ENCODE measurements around the gene NRCAM.

NRCAM gene

DNA sequence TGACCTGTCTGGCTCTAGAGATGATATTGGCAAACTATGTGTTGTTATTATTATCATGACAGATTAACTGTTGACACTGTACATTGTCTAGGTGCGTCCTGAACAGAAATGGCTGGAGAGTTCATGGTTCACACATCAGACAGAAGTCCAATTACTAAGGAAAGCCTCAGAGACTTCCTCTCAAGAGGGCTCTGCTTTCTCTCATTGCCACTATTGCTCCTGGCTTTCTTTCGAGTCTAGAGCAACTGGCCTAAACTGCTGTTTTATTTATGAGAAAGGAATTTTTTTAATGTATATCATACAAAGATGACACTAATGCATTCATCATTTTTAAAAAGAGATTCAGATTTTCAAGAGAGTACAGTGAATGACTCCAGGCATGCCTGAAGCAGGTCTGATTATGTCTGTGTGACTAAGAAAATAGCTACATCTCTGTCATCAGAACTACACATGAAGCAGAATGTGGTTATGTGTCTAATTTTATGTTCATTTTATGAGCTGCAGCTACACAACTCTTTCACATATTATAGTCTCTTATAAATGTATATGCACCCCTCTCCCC, 30.4 kb downstream of the NRCAM start:
- DNase-seq (ENCODE audit: low read depth, low spot score): no peak

DNA sequence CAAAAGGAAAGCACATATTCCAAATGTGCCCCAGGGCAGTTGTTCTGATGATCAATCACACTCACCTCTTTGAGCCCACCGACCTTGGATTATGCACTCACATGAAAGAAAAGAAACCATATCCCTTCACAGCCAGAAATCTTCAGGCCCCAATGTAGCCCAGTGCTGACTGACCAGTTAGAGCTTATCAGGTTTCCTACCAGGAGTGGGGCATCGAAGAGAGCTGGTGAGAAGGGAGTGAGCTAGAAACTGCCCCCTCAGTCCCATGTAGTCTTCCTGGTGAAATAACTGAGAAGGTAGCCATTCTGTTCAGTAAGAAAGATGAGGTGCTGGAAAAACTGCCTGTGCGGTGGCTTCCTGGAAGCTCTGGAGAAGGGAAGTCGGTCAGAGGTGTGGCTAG, 32.2 kb downstream of the NRCAM start:
- no peak for DNase-seq (ENCODE audit: low read depth, low spot score)

DNA sequence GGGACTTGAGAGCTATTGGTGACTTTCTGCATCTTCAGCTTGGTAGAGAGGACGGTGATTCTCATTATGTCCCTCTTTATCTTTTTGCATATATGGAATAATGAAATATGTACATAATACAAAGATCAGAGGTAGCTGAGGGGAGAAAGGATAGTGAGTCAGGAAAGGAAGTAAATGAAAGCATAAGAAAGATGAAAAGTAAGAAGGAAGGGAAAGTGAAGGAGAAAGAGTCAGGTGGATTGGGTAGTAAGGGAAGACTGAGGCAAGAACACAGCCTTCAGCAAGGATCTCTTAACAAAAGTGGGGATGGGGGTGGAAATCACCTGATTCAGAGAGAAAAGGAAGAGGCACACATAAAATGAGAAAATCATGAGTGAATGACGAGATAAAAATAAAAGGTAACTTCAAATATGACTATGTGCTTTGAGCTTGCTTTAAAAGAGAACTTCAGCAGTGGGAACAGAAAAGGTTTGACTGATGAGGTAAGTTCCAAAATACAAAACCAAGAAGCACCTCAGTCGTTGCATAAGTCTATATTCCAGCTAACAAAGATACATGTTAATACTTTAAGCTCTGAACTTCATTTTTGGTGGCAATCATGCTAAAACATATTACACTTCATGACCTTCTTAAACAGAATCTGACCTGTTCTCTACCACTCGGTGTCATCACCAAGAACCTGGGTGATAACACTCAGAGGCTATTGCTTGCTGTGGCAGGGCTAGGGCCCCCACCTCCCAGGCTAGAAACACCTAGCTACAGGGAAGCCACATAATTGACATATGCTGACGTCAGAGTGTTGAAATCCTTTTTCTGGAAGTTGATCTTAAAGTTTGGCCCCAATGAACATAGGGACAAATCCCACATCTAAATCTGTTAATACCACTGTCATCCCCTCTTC, 32.9 kb downstream of the NRCAM start:
- DNase-seq (ENCODE audit: low read depth, low spot score): no peak

DNA sequence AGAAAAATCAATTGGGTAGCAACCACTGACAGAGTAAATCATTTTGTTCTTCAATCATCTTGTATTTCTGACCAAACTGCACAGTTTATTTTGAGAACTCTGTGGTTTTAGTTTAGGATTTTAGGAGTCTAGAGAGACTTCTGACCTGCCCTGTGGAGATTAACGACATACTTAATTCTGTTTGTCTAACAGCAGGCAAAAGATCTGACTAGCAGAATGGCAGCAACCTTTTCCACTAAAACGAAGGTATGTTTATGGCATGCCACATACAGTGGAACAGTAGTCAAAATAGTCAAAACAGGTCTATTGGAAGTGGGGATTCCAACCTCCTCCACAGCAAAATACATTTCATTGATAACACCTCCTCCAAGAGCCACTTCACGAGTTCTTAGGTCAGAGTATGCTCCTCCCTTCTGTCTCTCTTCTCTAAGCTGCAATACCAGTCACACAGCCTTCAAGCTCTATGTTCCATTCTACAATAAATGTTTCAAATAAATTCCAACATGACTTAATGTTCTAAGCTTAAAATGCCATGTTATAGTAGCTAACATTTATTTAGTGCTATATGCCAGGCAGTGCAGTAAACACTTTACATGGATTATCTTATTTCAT, 34.4 kb downstream of the NRCAM start:
- DNase-seq (ENCODE audit: low read depth, low spot score): no peak

DNA sequence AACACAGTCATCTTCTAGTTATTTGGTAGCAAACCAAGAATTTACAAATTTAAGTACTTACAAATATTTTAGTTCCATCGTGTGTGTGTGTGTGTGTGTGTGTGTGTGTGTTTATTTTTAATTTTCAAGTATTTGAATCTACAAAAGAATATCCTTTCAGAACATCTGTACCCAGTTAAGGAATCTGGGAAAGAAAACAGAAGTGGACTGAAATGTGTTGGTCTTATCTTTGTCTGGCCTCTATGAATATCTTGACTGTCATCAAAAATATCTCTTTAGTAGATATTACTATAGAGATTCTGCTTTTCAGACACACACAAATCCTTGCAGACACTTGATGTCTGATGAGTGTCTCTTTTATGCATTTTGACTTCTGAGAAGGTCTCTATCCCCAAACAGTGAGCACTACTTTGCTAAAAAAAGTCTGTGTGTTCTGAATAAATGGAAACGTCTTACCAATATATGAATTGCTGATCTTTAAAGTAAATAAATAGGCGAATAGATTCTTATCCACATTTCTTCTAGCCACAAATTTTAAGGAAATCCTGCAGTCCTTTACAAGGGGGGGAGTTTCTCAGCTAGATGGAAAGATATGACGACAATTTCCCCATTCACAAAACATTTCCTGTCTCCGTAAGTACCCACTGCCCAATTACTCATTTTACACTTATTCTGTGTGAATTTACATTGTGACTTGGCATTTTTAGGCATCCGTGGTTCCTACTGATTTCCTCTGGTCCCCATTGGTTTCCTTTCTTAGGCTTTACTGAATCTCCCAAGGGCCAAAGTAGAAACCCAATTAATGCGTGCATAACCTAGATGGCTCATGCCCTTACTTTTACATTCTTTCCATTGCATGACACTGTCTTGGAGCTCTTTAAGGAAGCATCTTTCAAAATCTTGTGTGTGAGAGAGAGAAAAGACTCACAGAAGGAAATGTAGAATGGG, 36.0 kb downstream of the NRCAM start:
- DNase-seq (ENCODE audit: low read depth, low spot score): peak; percentile 56

DNA sequence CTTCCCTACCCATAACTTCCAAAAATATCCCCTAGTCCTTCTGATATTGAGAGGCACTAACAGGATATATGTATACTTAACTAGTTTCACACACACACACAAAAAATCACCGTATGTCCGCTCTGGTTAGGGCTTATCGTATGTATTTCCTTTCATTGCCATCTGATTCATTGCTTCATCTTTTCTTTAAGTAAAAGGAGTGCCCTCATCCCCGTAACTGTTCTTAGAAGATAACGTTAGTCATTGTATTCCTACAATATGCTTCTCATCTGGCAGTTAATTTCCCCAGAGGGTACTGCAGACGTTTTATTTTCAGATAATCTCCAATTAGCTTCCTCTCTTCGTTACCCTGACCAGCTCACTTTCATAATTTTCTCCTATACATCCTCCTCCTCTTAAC, 37.3 kb downstream of the NRCAM start:
- no peak for DNase-seq (ENCODE audit: low read depth, low spot score)

DNA sequence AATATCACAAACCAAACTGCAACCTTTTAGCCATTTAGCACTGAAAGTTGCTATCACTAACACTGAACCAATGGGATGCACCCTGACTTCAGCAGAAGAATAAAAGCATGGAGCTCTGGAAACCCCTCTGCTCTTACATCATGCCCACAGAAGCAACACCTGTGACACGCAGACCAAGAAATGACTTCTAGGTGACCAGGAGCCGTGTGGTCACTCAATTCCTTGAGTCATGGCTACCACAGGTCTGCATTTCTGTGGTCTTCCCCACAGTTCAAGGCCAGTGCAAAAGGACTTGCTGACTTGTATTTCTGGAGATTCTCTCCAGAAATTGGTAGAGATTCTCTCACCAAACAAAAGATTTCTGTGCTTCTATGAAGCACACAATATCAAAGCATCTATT, 38.3 kb downstream of the NRCAM start:
- peak; percentile 71 for DNase-seq (ENCODE audit: low read depth, low spot score)

DNA sequence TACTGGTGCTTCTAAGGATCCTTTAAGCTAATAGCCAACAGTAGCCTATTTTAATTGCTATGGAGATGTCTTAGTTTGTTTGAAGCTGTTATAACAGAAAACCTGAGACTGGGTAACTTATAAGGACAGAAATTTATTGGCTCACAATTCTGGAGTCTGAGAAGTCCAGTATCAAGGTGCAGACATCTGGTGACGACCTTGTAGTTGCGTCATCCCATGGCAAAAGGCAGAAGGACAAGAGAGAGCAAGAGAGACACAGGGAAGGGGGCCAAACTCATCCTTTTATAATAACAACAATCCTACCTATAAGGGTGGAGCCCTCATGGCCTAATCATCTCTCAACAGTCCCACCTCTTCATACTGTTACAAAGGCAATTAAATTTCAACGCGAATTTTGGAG, 39.1 kb downstream of the NRCAM start:
- DNase-seq (ENCODE audit: low read depth, low spot score): no peak

DNA sequence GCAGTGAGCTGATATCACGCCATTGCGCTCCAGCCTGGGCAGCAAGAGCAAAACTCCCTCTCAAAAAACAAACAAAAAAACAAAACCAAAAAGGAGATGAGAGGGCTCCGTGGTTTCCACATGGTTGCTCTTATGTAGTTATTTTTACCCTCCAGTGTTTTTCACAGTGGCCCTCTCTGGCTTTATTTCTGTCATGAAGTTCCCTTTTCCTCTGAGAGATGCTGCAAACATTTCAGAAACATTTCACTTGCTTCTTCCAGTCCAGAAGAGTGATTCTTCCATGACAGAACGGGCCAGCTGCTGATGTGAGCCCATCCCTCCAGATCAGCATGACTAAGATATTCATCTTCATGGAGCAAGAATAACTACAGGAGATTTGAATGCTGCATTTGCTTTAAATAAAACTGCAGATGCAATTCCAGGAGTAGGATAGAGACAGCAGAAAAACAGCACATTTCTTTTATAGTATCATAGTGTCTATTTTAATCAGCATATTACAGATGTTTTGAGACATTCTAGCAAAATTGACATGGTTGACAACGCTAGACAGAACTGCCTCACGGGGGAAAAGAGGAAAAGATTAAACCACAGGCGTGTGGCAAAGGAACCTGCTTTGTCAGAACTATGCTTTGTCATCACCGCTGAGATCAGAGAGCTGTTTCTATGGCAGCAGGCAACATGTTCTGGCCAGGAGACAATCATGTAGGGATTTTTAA, 40.3 kb downstream of the NRCAM start:
- peak; percentile 89 for DNase-seq (ENCODE audit: low read depth, low spot score)

DNA sequence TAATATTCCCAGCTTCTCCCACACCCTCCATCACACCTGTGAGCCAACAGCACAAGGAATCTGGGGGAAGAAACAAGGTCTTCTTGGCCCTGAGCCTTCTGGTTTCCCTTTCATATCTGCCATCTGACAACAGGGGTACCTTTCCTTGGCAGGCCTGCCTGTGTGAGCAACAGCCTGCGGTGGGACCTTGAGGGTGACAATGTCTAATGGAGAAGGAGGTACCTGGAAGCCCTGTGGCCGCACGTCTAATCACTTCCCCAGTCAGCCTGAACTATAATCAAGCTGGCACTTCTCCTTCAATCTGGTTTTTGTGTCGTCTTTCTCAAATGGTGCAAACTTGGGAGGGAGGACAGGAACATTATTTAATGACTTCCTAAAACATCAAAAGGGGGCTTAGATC, 41.2 kb downstream of the NRCAM start:
- DNase-seq (ENCODE audit: low read depth, low spot score): no peak

DNA sequence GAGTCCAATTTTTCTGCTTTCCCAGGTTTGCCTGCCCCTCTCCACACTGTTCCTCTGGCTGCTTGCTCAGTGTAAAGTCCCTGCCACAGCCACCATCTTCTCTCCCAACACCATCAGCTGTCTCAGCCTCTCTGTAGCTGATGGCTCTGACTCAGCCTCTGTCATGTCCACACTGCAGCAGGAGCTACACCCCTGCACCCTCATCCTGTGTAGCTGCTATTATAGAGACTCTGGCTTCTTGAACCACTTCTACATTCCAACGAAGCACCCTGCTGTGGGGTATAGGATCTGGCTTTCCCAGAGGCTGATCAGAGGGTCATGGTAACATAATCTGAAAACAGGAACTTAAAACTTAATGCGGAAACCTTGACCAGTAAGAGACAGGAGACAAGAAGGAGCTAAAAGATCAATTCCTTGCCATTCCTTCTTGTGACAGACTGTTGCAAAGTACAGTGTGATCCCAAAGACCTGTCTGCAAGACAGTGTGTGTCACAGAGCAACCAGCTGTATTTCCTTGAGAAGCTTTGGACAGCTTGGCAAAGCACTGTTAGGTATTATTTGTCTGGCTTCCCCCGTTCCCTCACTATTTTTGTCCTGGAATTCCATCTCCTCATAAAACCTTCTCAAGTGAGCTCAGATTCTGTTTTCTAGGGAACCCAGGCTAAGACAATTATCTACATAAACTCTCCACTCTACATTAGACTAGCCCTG, 42.3 kb downstream of the NRCAM start:
- peak; percentile 73 for DNase-seq (ENCODE audit: low read depth, low spot score)

DNA sequence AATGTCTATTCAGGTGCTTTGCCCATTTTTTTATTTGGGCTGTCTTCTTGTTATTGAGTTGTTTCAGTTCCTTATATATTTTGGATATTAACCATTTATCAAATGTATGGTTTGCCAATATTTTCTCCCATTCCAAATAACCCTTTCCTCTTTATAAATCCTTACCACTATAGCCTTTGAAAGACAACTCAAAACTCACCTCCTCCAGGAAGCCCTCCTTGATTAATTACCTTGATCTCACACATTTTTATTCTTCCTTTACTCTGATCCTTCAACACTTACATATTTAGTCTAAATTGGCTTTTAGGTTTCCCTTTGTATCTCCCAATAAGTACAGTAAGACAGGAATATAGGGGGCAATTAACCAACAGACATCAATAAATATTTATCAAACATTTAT, 42.9 kb downstream of the NRCAM start:
- no peak for DNase-seq (ENCODE audit: low read depth, low spot score)

DNA sequence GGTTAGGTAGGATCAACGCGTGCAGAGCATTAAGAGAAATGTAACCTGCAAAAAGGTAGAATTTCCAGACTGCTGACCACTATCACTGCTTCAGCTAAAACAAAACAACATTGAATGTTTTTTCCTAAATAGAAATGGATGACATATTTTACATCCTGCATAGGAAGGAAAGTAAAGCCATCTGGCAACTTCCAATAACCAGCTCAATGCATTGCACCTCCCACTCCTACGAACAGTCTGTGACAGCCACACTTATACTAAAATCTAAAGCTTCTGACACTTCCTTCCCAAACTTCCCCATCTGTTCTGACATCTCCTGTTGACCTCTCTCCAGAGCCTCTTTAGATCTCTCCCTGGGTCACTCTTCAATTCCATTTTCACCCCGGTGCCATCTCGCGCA, 47.1 kb downstream of the NRCAM start:
- no peak for DNase-seq (ENCODE audit: low read depth, low spot score)

DNA sequence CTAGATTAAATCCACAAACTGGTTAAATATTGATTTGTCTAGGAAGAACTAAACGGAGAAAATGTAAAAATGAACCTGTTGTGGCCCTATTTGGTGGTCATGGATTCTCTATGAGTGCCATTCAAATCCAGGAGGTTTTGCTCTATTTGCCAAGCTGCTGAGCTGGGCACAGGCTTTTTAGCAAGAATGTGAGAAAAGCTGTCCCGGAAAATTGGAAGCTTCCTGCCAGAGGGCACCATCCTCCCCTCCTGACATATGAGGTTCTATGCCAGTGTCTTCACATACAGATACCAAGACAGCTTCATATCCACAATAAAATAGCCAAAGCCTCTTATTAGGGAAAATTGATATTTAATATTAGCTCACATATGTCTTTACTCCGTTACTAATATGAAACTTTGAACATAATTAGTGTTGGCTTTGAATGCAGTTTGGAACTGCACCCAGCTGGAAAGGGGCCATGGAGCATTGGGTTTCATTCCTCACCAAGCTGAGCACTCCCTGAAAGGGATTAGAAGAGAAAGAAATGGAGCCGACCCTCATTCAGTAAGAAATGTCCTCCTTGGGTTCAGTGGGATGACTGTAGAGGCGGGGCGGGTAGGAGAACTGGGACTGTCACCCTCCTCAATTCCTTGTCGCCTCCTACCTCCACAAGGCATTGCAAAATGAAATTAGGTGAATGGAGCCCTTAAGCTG, 47.8 kb downstream of the NRCAM start:
- DNase-seq (ENCODE audit: low read depth, low spot score): peak; percentile 54

DNA sequence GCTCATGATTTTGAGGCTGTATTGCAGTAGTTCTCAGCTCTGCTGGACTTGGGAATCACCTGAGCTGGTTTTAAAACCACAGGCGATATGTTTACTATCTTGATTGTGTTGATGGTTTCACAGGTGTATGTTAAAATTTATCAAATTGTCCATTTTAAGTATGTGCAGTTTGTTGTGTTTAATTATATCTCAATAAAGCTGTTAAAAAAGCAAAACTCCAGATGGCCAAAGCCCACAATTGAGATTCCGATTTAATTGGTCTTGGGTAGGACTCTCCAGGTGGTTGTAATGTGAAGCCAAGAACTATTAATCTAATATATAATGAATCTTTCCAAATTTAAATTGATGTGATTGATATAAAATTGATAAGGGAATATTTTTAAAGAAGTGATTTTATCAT, 48.6 kb downstream of the NRCAM start:
- no peak for DNase-seq (ENCODE audit: low read depth, low spot score)

DNA sequence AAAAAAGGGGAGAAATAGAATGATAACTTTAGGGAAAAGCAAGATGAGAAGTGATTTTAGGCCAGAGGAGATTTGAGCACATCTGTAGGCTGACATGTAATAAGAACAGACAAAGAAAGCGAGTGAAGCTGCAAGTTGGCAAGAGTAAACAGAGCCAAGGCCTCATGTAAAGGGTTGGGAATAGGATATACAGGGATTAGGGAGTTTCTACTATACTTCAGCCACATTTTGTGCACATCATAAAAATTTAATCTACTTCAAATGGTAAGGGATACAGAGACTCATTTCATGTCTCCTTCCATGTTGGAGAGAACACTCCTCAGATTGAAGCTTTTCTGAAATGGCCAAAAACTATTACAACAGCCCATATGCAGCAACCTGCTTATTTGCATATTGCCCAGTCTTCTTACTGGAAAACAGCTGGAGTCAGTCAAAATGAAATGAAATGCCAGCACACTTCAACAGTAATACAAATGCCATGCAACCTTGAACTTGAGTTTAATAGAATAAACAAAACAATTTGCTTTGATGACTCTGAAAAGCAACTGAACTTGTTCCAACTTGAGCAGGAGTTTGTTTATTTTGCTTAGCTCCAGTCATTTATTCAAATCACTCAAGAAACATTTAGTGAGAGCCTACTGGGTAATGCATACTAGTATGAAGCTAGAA, 49.9 kb downstream of the NRCAM start:
- peak; percentile 67 for DNase-seq (ENCODE audit: low read depth, low spot score)

DNA sequence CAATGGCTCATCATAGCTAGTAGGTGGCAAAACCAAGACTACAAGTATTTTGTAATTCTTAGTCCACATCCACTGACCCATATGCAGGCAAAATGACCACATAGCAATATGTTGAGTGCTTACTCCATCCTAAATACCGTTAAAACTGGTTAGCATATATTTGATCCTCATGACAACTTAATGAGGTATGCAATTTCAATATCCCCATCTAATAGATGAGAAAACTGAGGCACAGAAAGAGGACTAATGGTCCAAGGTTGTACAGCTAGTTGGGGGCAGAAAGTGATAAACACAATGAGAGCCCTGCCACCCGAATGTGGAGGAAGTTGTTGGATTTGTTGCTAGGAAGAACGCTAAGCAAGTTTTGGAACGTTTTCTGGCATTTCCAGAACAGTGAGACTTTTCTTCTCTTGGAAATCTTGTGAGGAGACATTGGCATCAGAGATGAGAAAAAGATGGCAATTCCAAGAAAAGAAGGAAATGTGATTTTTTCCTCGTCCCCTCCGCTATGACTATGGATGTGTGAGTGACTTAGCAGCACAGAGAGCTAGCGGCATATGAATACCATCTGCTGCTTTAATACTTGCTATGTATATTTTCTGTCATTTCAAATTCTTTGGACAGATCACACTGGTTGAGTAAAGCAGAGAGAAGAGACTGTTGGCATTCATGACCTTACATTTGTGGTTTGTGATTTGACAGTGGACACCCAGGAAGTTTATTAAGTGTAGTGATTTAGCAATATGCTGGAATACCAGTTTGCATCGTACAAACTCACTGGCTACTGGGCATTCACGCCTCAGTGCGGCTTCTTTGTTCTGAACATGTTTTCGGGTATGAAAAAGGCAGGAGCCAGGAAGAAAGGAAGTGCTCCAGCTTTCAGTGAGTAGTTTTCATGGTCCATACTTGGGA, 51.5 kb downstream of the NRCAM start:
- no peak for DNase-seq (ENCODE audit: low read depth, low spot score)

DNA sequence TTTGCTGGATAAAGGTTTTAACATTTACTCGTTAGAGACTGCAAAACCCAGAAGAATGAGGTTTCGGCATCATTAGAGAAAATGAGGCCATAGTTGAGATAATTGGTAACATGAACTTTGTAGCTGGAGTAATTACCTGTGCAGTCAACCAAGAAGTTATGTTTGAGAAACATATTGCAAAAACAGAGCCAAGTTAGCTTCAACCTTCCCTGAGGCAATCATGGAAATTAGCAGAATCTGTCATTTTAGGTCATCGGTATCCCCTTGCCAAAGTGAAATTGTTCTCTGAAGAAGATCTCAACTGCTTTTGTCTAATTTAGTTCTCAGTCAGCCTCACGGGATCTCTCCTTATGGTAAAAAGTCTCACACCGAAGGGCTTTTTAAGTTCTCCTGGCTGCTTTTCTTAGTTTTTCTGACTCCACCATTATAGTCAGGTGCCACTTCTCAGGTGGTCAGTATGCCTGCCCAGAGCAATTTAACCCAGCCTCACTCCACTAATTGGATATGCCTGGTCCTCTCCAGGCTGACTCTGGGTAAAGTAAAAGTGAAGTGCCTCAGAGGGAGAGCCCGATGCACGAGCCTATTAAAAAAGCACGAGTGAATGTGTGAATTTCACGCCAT, 52.5 kb downstream of the NRCAM start:
- DNase-seq (ENCODE audit: low read depth, low spot score): no peak
